CD14-positive monocyte (primary cell): ENCODE measurements around the gene SPEN. TPM values are rescaled to one million over a fixed set of nuclear protein-coding genes. Genes with fewer than 3 reads are reported as not detected.

Source experiments
- DNase-seq, 3 donors: peaks; one replicate each; pipeline ENCODE4 v3.0.0-alpha.2; 2011 to 2022
- H2AFZ ChIP-seq: 2 replicates; pipeline ENCODE4 v1.6.0; 2012; ENCODE audit warnings: mild to moderate bottlenecking, low read depth, low read length, inconsistent platforms; ENCODE audit not compliant: insufficient read depth, poor library complexity, severe bottlenecking
- H3K27ac ChIP-seq, 2 donors: 1 replicate in 1 of 2; 2 replicates in 1 of 2; pipeline ENCODE4 v1.5.1; 2012 to 2013; ENCODE audit warnings: low read length in 2 of 2, control low read depth in 1 of 2, inconsistent platforms in 1 of 2, low read depth in 1 of 2, mild to moderate bottlenecking in 1 of 2
- H3K27me3 ChIP-seq, 2 donors: one replicate each; pipeline versions ENCODE4 v1.6.0 to v1.6.1; 2011 to 2013; ENCODE audit warnings: low read length in 2 of 2; ENCODE audit not compliant: control insufficient read depth in 2 of 2, insufficient read depth in 2 of 2
- H3K36me3 ChIP-seq, 2 donors: replicated peaks in 1 of 2; 1 replicate in 1 of 2; 2 replicates in 1 of 2; pipeline versions ENCODE4 v1.5.1 to v1.6.1; 2012 to 2013; ENCODE audit warnings: low read length in 2 of 2, control low read depth in 1 of 2, inconsistent platforms in 1 of 2, mild to moderate bottlenecking in 1 of 2; ENCODE audit not compliant: insufficient read depth in 2 of 2, control insufficient read depth in 1 of 2
- H3K4me1 ChIP-seq, 2 donors: 1 replicate in 1 of 2; 2 replicates in 1 of 2; pipeline versions ENCODE4 v1.5.1 to v1.6.1; 2012 to 2013; ENCODE audit warnings: low read length in 2 of 2, control low read depth in 1 of 2, inconsistent platforms in 1 of 2, mild to moderate bottlenecking in 1 of 2, moderate library complexity in 1 of 2; ENCODE audit not compliant: insufficient read depth in 2 of 2, control insufficient read depth in 1 of 2
- H3K4me2 ChIP-seq: replicated peaks from 2 replicates; pipeline ENCODE3; 2012; ENCODE audit warnings: low read length, moderate library complexity, mild to moderate bottlenecking; ENCODE audit not compliant: poor library complexity, severe bottlenecking; ENCODE audit errors: extremely low read depth
- H3K4me3 ChIP-seq, 3 experiments: fragments of 200-600 bp in 1 of 3; sonication (generic) in 1 of 3; replicated peaks in 1 of 3; 1 replicate in 2 of 3; 2 replicates in 1 of 3; pipeline ENCODE4 v1.5.1; 2011 to 2013; ENCODE audit warnings: low read length in 3 of 3, mild to moderate bottlenecking in 3 of 3, control low read depth in 2 of 3, low read depth in 2 of 3, inconsistent platforms in 1 of 3, moderate library complexity in 1 of 3
- H3K79me2 ChIP-seq: 2 replicates; pipeline ENCODE4 v1.6.0; 2012; ENCODE audit warnings: mild to moderate bottlenecking, control low read depth, inconsistent platforms, low read length, moderate library complexity; ENCODE audit not compliant: insufficient read depth
- H3K9ac ChIP-seq: 2 replicates; pipeline ENCODE4 v1.6.0; 2017; ENCODE audit warnings: low read length, mild to moderate bottlenecking; ENCODE audit not compliant: insufficient read depth, poor library complexity, severe bottlenecking
- H3K9me3 ChIP-seq, 2 donors: replicated peaks in 1 of 2; 1 replicate in 1 of 2; 2 replicates in 1 of 2; pipeline versions ENCODE4 v1.5.1 to v1.6.1; 2012 to 2013; ENCODE audit warnings: low read length in 2 of 2, control low read depth in 1 of 2; ENCODE audit not compliant: control insufficient read depth in 1 of 2, insufficient read depth in 1 of 2
- H4K20me1 ChIP-seq: 2 replicates; pipeline ENCODE4 v1.6.0; 2012; ENCODE audit warnings: mild to moderate bottlenecking, low read length, control low read depth, moderate library complexity; ENCODE audit not compliant: insufficient read depth
- H3K27ac Mint-ChIP-seq, 7 donors: one replicate each; pipeline ENCODE4 v1.8.0; 2020; ENCODE audit warnings: mild to moderate bottlenecking in 7 of 7, mixed read lengths in 7 of 7, moderate library complexity in 6 of 7, inconsistent platforms in 2 of 7
- H3K27me3 Mint-ChIP-seq, 3 donors: one replicate each; pipeline ENCODE4 v1.8.0; 2021 to 2022; ENCODE audit warnings: low read depth in 3 of 3, mild to moderate bottlenecking in 3 of 3, mixed read lengths in 3 of 3, moderate library complexity in 3 of 3, inconsistent platforms in 1 of 3
- H3K36me3 Mint-ChIP-seq, 2 donors: one replicate each; pipeline ENCODE4 v1.8.0; 2020; ENCODE audit warnings: mixed read lengths in 2 of 2, inconsistent platforms in 1 of 2, mild to moderate bottlenecking in 1 of 2
- H3K4me1 Mint-ChIP-seq: one replicate; pipeline ENCODE4 v1.8.0; 2020; ENCODE audit warnings: mild to moderate bottlenecking, mixed read lengths
- H3K4me3 Mint-ChIP-seq, 2 donors: one replicate each; pipeline ENCODE4 v1.8.0; 2020; ENCODE audit warnings: mild to moderate bottlenecking in 2 of 2, mixed read lengths in 2 of 2, moderate library complexity in 1 of 2
- H3K9me3 Mint-ChIP-seq, 7 donors: one replicate each; pipeline ENCODE4 v1.8.0; 2020 to 2022; ENCODE audit warnings: mixed read lengths in 7 of 7, mild to moderate bottlenecking in 6 of 7, moderate library complexity in 6 of 7, inconsistent platforms in 2 of 7
- CTCF ChIP-seq: fragments of 200-600 bp; IDR thresholded peaks from one replicate; pipeline ENCODE4 v1.8.0; 2022; ENCODE audit warnings: antibody characterized with exemption, mild to moderate bottlenecking
- WGBS: methylation state at CpG from one replicate; pipeline ENCODE4 v1.1.5; 2013; ENCODE audit warnings: missing lambda C conversion rate; ENCODE audit not compliant: insufficient coverage; 5-methylcytosine and 5-hydroxymethylcytosine counted together
- intact Hi-C, 2 donors: fragments of 100-400 bp; cut with micrococcal nuclease; formaldehyde crosslinking; loops; one replicate each; pipeline versions ENCODE4 v1.15.0 to v1.15.1; 2023
- polyA plus RNA-seq, 3 donors: library from polyadenylated mRNA; depleted of rRNA in 1 of 3; unstranded in 2 of 3; stranded (reverse) in 1 of 3; fragments of 300-500 nt in 2 of 3; fragments of >200 nt in 1 of 3; fragmentation: Illumina TruSeq in 2 of 3; gene quantifications; 1 replicate in 2 of 3; 2 replicates in 1 of 3; pipeline ENCODE4 v1.2.3, GENCODE V29; 2012 to 2021

Gene SPEN
- polyA plus RNA-seq, 3 donors = 3.1 to 30.9 (median 6.1) TPM

- no peak overlapping the region for H2AFZ ChIP-seq
- intact Hi-C loops = no loop called here
- no peak for DNase-seq
- no peak overlapping the region for H3K4me3 ChIP-seq
- H3K9ac ChIP-seq = no peak overlapping the region
- H3K79me2 ChIP-seq = peaks cover 83% of the 10 kb centered on the region
- H3K36me3 Mint-ChIP-seq = peaks cover 45 to 60% of the 10 kb centered on the region in 2 donors
- peaks cover 0 to 1% (median 0%) of the 10 kb centered on the region in 7 donors for H3K9me3 Mint-ChIP-seq
- no peaks in the 10 kb centered on the region for H3K27me3 ChIP-seq
- H3K4me1 Mint-ChIP-seq = peaks cover 41% of the 10 kb centered on the region
- peaks cover 79% of the 10 kb centered on the region for H4K20me1 ChIP-seq
- H3K4me3 Mint-ChIP-seq = no peak overlapping the region
- peak overlapping the region; percentile 19 for H3K4me2 ChIP-seq
- TF ChIP-seq CTCF = no peak
- peaks cover 9 to 27% of the 10 kb centered on the region in 2 donors for H3K36me3 ChIP-seq
- H3K4me1 ChIP-seq = peaks cover 24 to 44% of the 10 kb centered on the region in 2 donors
- H3K27me3 Mint-ChIP-seq = peaks cover 0 to 2% (median 0%) of the 10 kb centered on the region in 3 donors
- H3K9me3 ChIP-seq = no peaks in the 10 kb centered on the region
- peak overlapping the region in 6 of 7 donors; percentile 51 to 86 (median 70) for H3K27ac Mint-ChIP-seq
- peak overlapping the region; percentile 14 to 62 for H3K27ac ChIP-seq
Observed at GRCh38 chr1:15963363-15963967, 116.0 kb downstream of the SPEN start.

DNA sequence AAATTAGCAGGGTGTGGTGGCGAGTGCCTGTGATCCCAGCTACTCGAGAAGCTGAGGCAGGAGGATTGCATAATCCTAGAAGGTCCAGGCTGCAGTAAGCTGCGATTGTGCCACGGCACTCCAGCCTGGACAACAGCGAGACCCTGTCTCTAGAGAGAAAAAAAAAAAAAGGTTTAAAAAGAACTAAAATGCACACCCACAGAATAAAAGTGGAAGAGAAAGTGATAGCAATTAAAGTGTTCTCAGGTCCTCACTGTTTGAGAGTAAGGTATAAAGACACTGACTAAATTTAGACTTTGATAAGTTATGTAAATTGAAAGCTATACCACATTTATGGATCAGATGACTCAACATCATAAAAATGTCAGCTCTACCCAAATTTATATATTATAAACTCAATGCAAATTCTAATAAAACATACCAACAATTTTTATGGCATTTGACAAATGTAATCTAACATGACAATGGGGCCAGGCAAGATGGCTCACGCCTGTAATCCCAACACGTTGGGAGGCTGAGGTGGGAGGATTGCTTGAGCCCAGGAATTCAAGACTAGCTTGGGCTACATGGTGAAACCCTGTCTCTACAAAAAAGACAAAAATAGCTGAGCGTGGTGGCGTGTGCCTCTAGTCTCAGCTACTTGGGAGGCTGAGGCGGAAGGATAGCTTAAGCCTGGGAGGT, 116.6 kb downstream of the SPEN start:
- Histone ChIP-seq H3K79me2 (peaks cover 82% of the 10 kb centered on the region), H3K4me2 (peak overlapping the region; percentile 19), H2AFZ (no peak overlapping the region), H3K4me1 (peaks cover 23 to 38% of the 10 kb centered on the region in 2 donors), H3K27ac (peak overlapping the region; percentile 14 to 62), H3K9ac (no peak overlapping the region), H3K27me3 (no peaks in the 10 kb centered on the region), H3K9me3 (no peaks in the 10 kb centered on the region), H4K20me1 (peaks cover 77% of the 10 kb centered on the region), H3K4me3 (no peak overlapping the region), H3K36me3 (peaks cover 15 to 30% of the 10 kb centered on the region in 2 donors)
- Mint-ChIP-seq H3K27me3 (peaks cover 0 to 2% (median 0%) of the 10 kb centered on the region in 3 donors), H3K4me3 (peak overlapping the region in 1 of 2 donors; percentile 29), H3K4me1 (peaks cover 39% of the 10 kb centered on the region), H3K36me3 (peaks cover 46 to 60% of the 10 kb centered on the region in 2 donors), H3K9me3 (peaks cover 0 to 1% (median 0%) of the 10 kb centered on the region in 7 donors), H3K27ac (peak overlapping the region in 6 of 7 donors; percentile 51 to 86 (median 70))
- no peak for TF ChIP-seq CTCF
- peak in 2 of 3 donors; percentile 41 to 87 for DNase-seq
- intact Hi-C loops = no loop called here
- 58% methylated on average over 5 of the region's 10 CpGs for WGBS
